ENCODE measurements around the gene IRX6.

IRX6 gene

GRCh38 chr16:55323637-55324271, at the start of gene IRX6:
TSS of gene IRX6 (plus strand) at chr16:55324203. CDS start at chr16:55325092, 889 bp downstream.
- no peak for FAIRE-seq

- FAIRE-seq, result no peak
These were observed 49.6 kb upstream of the IRX6 start for GRCh38 chr16:55274391-55274790.

- FAIRE-seq, result no peak
These were observed 48.8 kb upstream of the IRX6 start for GRCh38 chr16:55275167-55275566.

GRCh38 chr16:55275869-55276268, 48.1 kb upstream of the IRX6 start:
- FAIRE-seq, result no peak

GRCh38 chr16:55277536-55277935, 46.5 kb upstream of the IRX6 start:
- FAIRE-seq, result no peak

- FAIRE-seq, result no peak
These were observed 44.4 kb upstream of the IRX6 start for GRCh38 chr16:55279598-55279997.

- no peak for FAIRE-seq
These were observed 43.4 kb upstream of the IRX6 start for GRCh38 chr16:55280587-55280986.

- no peak for FAIRE-seq
These were observed 41.6 kb upstream of the IRX6 start for GRCh38 chr16:55282441-55282840.

- FAIRE-seq, result no peak
These were observed 39.9 kb upstream of the IRX6 start for GRCh38 chr16:55283812-55284717.

GRCh38 chr16:55284718-55285099, 39.3 kb upstream of the IRX6 start:
- FAIRE-seq, result no peak

GRCh38 chr16:55285586-55285985, 38.4 kb upstream of the IRX6 start:
- no peak for FAIRE-seq

GRCh38 chr16:55289353-55289752, 34.6 kb upstream of the IRX6 start:
- FAIRE-seq, result no peak

GRCh38 chr16:55291847-55292246, 32.2 kb upstream of the IRX6 start:
- FAIRE-seq, result no peak

GRCh38 chr16:55292491-55292890, 31.5 kb upstream of the IRX6 start:
- no peak for FAIRE-seq

- no peak for FAIRE-seq
These were observed 29.9 kb upstream of the IRX6 start for GRCh38 chr16:55294129-55294528.

- FAIRE-seq, result no peak
These were observed 29.1 kb upstream of the IRX6 start for GRCh38 chr16:55294931-55295342.

GRCh38 chr16:55297062-55297909, 26.7 kb upstream of the IRX6 start:
- FAIRE-seq, result no peak

- FAIRE-seq, result no peak
These were observed 26.0 kb upstream of the IRX6 start for GRCh38 chr16:55297910-55298479.

- no peak for FAIRE-seq
These were observed 22.5 kb upstream of the IRX6 start for GRCh38 chr16:55301385-55302008.

- FAIRE-seq, result no peak
These were observed 21.4 kb upstream of the IRX6 start for GRCh38 chr16:55302635-55303034.

- no peak for FAIRE-seq
These were observed 15.0 kb upstream of the IRX6 start for GRCh38 chr16:55308973-55309372.

GRCh38 chr16:55322327-55322726, 1.7 kb upstream of the IRX6 start:
- no peak for FAIRE-seq
